Iris pigment epithelial cell (primary cell): ENCODE data around the gene M6PR.

Source experiments
- DNase-seq: peaks from one replicate; pipeline ENCODE4 v3.0.0-alpha.2; 2011; ENCODE audit warnings: low read depth

The M6PR gene

GRCh38 chr12:8949342-8950220 lies at the start of gene M6PR:
Gene M6PR, minus strand, starts transcription at chr12:8949645. Its CDS starts 3,241 bp downstream, at chr12:8946404.
- DNase-seq = peak; percentile 94

- peak; percentile 67 for DNase-seq
Observed at GRCh38 chr12:8996682-8997405, 47.4 kb upstream of the M6PR start.

DNA sequence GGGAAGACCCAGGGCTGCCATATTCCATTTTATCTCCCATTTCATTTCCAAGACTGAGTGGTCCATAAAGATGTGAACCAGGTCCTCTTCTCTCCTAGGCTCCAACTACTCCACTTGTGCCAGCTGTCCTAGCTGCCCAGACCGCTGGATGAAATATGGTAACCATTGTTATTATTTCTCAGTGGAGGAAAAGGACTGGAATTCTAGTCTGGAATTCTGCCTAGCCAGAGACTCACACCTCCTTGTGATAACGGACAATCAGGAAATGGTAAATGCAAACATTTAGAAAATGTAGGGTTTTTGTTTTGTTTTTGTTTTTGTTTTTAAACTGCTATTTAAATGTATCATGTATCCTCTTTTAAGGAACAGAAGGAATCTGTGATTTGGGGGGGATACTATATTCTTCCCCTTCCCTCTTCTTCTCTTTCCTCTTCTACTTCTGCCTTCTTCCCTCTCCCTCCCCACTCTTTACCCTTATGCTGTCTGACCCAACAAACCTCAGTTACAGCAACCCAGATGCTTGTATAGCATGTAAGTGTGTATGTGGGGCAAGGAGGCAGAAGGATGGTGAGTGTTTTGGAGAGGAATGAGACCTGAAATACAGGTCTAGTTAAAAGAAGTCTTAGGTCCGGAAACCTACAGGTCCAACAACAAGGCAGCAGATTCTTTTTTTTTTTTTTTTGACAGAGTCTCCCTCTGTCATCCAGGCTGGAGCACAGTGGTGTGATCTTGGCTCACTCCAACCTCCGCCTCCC lies 45.8 kb upstream of the M6PR start:
- no peak for DNase-seq

- no peak for DNase-seq
Observed at GRCh38 chr12:8993827-8994226, 44.4 kb upstream of the M6PR start.

GRCh38 chr12:8991371-8992345 lies 42.2 kb upstream of the M6PR start:
- no peak for DNase-seq

DNA sequence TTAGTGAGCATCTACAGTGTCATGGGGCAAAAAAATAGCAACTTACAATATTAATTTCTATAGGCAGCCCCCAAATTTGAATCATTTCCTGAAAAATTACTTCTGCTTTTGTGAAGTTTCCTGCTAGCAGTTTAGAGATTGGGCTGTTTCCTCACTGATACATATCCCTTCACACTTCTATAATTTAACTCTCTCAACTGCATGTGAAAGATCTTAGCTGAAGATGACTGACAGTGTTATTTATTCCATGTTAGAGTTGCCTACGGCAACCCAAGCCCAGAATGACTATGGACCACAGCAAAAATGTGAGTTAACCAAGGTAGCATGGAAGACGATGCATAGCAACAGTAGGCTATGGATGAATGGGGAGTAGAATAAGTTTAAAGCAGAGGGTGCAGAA lies 40.0 kb upstream of the M6PR start, which contains the start of gene KLRG1:
KLRG1 (plus strand) TSS at position 134 of the 400 bp plus-strand sequence; CDS start at position 224, 90 bp downstream.
- DNase-seq = no peak

DNA sequence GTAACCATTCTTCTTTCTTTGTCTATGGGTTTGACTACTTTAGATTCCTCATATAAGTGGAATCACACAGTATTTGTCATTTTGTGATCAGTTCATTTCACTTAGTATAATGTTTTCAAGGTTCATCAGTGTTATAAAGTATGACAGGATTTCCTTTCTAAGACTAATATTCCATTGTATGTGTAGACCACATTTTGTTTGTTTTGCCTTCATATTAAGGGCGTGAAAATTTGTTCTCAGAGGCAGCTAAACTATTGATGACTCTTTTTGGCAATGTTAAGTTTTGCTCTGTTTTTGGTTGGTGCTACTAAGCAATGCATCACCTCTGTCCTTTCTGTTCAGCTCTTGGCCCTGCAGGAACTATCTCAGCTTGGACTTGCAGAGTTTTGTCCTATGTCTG lies 38.2 kb upstream of the M6PR start:
- no peak for DNase-seq

DNA sequence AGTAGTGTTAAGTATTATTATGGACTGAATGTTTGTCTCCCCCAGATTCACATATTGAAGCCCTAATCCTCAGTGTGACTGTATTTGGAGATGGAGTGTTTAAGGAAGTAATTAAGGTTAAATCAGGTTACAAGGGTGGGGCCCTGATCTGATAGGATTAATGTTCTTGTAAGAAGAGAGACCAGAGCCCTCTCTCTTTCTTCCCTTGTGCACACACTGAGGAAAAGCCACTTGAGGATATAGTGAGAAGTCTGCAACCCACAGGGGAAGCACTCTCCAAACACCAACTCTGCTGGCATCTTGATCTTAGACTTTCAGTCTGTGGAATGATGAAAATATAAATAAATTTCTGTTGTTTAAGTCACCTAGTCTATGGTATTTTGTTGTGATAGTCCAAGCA lies 37.7 kb upstream of the M6PR start:
- no peak for DNase-seq

DNA sequence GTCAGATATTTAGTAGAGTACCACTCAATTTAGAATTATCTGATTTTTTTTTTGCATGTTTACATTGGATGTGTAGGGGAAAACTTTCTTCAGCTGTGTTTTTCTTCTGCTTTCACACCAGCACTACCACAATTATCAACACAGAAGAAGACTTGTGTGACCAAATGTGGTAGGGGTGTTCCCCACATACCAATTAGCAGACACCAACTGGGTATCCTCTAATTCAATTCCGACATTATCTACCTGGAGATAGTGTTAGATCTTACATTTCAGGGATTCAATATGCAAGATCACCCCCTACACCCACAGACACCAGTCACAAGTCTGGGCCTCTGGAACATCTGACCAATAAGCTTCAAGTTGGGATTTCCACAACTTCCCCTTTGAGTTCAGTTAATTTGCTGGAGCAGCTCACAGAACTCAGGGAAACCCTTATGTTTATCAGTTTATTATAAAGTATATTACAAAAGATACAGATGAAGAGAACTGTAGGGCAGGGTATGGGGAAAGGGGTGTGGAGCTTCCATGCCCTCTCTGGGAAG lies 35.8 kb upstream of the M6PR start:
- no peak for DNase-seq

DNA sequence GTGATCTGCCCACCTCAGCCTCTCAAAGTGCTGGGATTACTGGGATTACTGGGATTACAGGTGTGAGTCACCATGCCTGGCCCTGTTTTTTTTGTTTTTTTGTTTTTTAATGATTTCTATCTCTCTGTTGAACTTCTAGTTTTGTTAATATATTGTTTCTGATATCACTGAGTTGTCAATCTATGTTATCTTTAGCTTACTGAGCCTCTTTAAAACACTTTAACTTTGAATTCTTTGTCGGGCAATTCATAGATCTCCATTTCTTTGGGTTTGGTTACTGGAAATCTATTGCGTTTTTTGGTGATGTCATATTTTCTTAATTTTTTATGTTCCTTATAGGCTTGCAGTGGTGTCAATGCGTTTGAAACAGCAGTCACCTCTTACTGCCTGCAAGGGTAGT lies 30.7 kb upstream of the M6PR start:
- DNase-seq = no peak

DNA sequence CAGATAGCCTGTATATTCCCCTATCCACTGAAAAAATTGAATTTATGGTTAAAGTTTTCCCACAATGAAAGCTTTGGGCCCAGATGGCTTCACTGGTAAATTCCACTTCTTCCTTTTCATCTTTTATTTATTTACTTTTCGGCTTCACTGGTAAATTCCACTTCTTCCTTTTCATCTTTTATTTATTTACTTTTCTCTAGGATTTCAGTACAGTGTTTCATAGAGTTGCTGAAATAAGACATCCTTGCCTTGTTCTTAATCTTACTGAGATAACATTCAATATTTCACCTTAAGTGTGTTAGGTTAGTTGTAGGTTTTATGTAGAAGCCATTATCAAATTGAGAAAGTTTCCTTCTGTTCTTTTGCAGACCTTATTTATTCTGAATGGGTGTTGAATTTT lies 21.0 kb upstream of the M6PR start:
- peak; percentile 4 for DNase-seq

DNA sequence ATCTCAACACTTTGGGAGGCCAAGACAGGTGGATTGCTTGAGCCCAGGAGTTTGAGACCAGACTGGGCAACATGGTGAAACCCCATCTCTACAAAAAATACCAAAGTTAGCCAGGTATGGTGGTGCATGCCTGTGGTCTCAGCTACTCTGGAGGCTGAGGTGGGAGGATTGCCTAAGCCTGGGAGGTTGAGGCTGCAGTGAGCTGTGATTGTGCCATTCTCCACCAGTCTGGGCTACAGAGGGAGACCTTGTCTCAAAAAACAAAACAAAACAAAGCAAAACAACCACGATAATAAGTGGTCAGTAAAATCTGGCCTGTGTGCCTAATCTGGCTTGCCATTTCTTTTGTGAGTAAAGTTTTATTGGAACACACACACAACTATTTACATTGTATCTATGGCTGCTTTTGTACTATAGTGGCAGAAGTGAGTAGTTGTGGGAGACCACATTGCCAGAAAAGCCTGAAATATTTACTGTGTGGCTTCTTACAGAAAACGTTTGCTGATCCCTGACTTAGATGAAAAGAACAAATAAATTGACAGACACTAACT lies 20.5 kb upstream of the M6PR start:
- DNase-seq = peak; percentile 0

- DNase-seq = no peak
Observed at GRCh38 chr12:8968761-8969160, 19.3 kb upstream of the M6PR start.

DNA sequence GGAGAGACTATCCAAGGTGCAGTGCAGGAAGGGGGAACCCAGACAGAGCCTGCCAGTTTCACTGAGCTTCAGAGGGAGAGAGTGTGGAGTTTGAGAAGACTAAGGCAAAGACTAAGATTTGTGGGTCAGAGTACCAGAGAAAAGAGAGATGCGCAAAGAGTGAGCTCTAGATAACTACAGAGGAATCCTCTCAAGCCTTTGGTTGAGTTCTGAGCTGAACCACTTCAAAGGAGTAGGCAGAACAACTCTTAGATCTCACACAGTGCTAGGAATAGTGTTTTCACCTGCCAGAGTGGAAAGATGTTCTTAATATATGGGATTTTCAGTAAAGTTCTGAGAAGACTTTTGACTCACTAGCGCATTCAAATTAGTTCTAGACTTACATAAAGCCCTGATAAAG lies 10.7 kb upstream of the M6PR start:
- no peak for DNase-seq

DNA sequence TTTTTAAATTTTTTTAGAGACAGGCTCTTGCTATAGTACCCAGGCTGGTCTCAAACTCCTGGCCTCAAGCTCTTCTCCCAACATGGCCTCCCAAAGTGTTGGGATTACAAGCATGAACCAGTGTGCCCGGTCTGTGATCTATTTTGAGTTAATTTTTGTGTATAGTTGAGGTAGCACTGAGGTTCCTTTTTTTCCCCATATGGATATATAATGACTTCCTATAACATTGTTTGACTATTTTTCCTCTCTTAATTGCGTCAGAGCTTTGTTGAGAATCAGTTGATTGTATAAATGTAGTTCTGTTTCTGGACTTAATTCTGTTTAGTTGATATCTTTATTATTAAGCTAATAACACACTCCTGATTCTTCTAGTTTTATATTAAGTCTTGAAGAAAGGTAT lies 8.6 kb upstream of the M6PR start:
- DNase-seq = no peak

DNA sequence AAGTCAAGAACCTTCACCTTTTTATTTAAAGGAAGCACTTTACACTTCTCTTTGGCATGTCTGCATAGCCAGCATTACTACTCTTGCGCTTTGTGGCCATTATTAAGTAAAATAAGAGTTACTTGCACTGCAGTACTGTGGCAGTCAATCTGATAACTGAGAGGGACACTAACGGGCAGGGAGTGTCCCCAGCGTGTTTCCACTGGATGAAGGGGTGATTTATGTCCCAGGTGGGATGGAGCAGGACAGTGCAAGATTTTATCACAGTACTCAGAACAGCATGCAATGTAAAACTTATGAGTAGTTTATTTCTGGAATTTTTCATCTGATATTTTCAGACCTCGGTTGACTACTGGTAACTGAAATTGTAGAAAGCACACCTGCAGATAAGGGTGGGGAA lies 8.1 kb upstream of the M6PR start:
- DNase-seq = no peak

- no peak for DNase-seq
Observed at GRCh38 chr12:8956772-8957171, 7.3 kb upstream of the M6PR start.

GRCh38 chr12:8956073-8956472 lies 6.6 kb upstream of the M6PR start:
- no peak for DNase-seq

DNA sequence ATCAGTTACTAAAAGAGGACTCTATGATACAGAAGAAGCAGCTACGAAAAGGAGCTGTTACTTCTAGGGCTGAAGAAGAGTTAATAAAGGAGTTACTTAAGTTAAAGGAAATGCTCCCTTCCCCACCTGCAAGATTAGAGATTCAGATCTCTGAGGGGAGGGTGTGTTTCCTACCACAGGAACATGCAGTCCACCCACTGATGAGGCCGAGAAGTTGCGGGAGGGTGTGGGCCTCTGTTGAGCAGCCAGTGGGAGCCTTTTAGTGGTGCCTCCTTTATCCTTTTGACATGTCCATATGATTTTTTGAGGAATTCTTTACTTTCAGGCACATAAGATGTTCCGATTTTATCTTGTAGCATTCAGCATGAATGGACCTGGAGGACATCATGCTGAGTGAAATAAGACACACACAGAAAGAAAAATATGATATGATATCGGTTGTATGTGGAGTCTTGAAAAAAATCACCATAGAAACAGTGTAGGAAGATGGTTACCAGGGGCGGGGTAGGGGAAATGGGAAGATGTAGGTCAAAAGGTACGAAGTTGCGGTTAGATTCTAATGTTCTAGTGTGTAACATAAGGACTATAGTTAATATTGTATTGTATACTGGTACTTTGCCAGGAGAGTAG lies 4.4 kb upstream of the M6PR start:
- DNase-seq = no peak

GRCh38 chr12:8951744-8952143 lies 2.3 kb upstream of the M6PR start:
- DNase-seq = no peak
